Measurements from ENCODE around the gene DSN1.
A peak's percentile ranks its signal among the peaks of the same experiment; 100 is the strongest.

DSN1 gene

GRCh38 chr20:36784116-36784515 is 10.6 kb upstream of the DSN1 start:
- H3K9ac ChIP-seq (ENCODE audit: low read length in 5 of 5) = no peak overlapping the region
- no peaks in the 10 kb centered on the region for H3K27me3 ChIP-seq (ENCODE audit: control insufficient read depth in 5 of 5, insufficient read depth in 4 of 5, low read length in 5 of 5)
- no peak overlapping the region for H3K27ac ChIP-seq (ENCODE audit: low read depth, low read length)
- peaks cover 0 to 46% (median 43%) of the 10 kb centered on the region in 5 donors for H3K36me3 ChIP-seq (ENCODE audit: control insufficient read depth in 5 of 5, insufficient read depth in 5 of 5, low read length in 5 of 5)
- no peak overlapping the region for H3K4me3 ChIP-seq (ENCODE audit: low read depth in 1 of 5, low read length in 5 of 5)
- H3K4me1 ChIP-seq (ENCODE audit: control insufficient read depth in 5 of 5, insufficient read depth in 5 of 5, low read length in 5 of 5) = peaks cover 0 to 5% (median 0%) of the 10 kb centered on the region in 5 donors
- no peaks in the 10 kb centered on the region for H3K9me3 ChIP-seq (ENCODE audit: control insufficient read depth in 5 of 5, low read length in 5 of 5)

DNA sequence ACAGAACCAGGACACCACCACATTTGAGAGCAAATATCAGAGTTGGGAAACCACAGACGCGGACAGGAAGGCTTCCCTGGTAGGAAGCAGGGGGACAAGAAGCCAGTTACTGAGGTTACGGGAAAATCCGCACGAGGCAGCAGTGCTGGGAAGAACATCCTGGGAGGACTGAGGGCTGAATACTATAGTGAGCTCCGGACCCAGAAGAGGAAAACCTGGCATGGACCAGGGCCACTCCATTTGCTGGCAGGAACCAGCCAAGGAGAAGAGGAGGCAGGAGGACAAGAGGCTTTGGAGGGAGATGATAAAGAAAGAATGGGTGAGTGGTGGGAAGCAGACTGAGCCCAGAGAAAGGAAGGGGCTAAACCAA is 6.1 kb upstream of the DSN1 start:
- H3K4me3 ChIP-seq (ENCODE audit: low read depth in 1 of 5, low read length in 5 of 5) = no peak overlapping the region
- H3K4me1 ChIP-seq (ENCODE audit: control insufficient read depth in 5 of 5, insufficient read depth in 5 of 5, low read length in 5 of 5) = peaks cover 0 to 7% (median 5%) of the 10 kb centered on the region in 5 donors
- peaks cover 0 to 28% (median 18%) of the 10 kb centered on the region in 5 donors for H3K36me3 ChIP-seq (ENCODE audit: control insufficient read depth in 5 of 5, insufficient read depth in 5 of 5, low read length in 5 of 5)
- H3K9me3 ChIP-seq (ENCODE audit: control insufficient read depth in 5 of 5, low read length in 5 of 5) = no peaks in the 10 kb centered on the region
- H3K27ac ChIP-seq (ENCODE audit: low read depth, low read length) = no peak overlapping the region
- no peaks in the 10 kb centered on the region for H3K27me3 ChIP-seq (ENCODE audit: control insufficient read depth in 5 of 5, insufficient read depth in 4 of 5, low read length in 5 of 5)
- no peak overlapping the region for H3K9ac ChIP-seq (ENCODE audit: low read length in 5 of 5)

DNA sequence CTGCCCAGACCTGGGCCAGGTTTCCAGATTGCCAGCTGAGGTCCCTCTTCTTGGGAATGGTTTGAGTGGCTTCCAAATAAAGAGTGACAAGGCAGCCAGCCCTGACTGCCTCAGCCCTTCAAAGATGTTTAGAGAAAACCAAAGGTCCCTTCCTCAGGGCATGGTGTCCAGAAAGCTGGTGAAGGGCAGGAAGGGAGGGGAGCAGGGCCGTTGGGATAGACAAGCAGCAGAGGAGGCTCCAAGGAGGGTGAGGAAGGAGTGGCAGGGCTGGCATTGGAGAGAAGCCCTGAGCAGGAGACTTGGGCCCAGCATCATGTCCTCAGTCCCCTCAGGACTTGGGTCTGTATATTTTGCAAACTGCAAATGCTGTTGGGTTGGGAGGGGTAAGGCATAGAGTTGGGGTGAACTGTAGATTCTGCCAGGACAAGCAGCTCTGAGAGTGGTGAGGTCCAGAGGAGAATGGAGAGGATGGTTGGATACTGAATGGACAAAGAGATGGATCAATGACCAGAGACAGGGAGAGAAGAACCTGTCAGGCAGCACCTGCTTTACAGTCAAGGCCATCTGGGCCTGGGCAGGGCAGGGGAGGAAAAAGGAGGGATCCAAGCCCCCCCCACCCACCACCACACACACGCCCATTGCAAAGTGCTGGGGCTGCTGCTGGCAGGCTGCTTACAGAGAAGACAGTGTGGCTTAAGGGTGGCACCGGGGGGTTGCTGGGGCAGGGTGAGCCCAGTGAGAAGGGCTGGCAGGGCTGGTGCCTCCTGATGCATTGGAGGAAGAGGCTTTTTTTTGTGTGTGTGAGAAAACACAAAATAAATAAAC is 5.5 kb upstream of the DSN1 start:
- Histone ChIP-seq H3K36me3 (ENCODE audit: control insufficient read depth in 5 of 5, insufficient read depth in 5 of 5, low read length in 5 of 5) (peaks cover 0 to 22% (median 12%) of the 10 kb centered on the region in 5 donors), H3K9me3 (ENCODE audit: control insufficient read depth in 5 of 5, low read length in 5 of 5) (no peaks in the 10 kb centered on the region), H3K4me1 (ENCODE audit: control insufficient read depth in 5 of 5, insufficient read depth in 5 of 5, low read length in 5 of 5) (peaks cover 0 to 13% (median 10%) of the 10 kb centered on the region in 5 donors), H3K27ac (ENCODE audit: low read depth, low read length) (no peak overlapping the region), H3K9ac (ENCODE audit: low read length in 5 of 5) (no peak overlapping the region), H3K27me3 (ENCODE audit: control insufficient read depth in 5 of 5, insufficient read depth in 4 of 5, low read length in 5 of 5) (no peaks in the 10 kb centered on the region), H3K4me3 (ENCODE audit: low read depth in 1 of 5, low read length in 5 of 5) (no peak overlapping the region)

DNA sequence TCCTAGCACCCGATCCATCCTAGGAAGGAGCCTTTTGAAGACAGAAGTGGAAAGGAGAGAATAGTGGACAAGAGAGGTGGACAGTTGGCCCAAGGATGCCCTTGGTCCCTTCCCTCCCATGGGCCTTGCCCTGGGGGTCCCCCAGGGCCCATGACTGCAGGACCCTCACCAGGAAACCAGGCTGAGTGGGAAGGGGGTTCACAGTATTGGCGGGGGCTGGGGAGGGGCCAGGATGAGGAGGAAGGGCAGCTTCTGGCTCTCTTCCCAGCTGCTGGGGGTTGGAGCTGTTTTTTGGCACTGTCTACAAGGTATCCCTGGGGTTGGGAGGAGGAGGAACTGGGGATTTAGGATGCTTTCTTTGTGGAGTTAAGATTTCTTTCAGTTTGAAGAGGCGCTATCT is 4.0 kb upstream of the DSN1 start:
- peaks cover 0 to 9% (median 0%) of the 10 kb centered on the region in 5 donors for H3K36me3 ChIP-seq (ENCODE audit: control insufficient read depth in 5 of 5, insufficient read depth in 5 of 5, low read length in 5 of 5)
- H3K9me3 ChIP-seq (ENCODE audit: control insufficient read depth in 5 of 5, low read length in 5 of 5) = no peaks in the 10 kb centered on the region
- H3K4me3 ChIP-seq (ENCODE audit: low read depth in 1 of 5, low read length in 5 of 5) = no peak overlapping the region
- no peak overlapping the region for H3K27ac ChIP-seq (ENCODE audit: low read depth, low read length)
- H3K27me3 ChIP-seq (ENCODE audit: control insufficient read depth in 5 of 5, insufficient read depth in 4 of 5, low read length in 5 of 5) = no peaks in the 10 kb centered on the region
- peaks cover 2 to 23% (median 20%) of the 10 kb centered on the region in 5 donors for H3K4me1 ChIP-seq (ENCODE audit: control insufficient read depth in 5 of 5, insufficient read depth in 5 of 5, low read length in 5 of 5)
- no peak overlapping the region for H3K9ac ChIP-seq (ENCODE audit: low read length in 5 of 5)

- H3K27me3 ChIP-seq (ENCODE audit: control insufficient read depth in 5 of 5, insufficient read depth in 4 of 5, low read length in 5 of 5) = no peaks in the 10 kb centered on the region
- peaks cover 0 to 5% (median 0%) of the 10 kb centered on the region in 5 donors for H3K36me3 ChIP-seq (ENCODE audit: control insufficient read depth in 5 of 5, insufficient read depth in 5 of 5, low read length in 5 of 5)
- H3K9me3 ChIP-seq (ENCODE audit: control insufficient read depth in 5 of 5, low read length in 5 of 5) = no peaks in the 10 kb centered on the region
- H3K27ac ChIP-seq (ENCODE audit: low read depth, low read length) = no peak overlapping the region
- peaks cover 2 to 25% (median 21%) of the 10 kb centered on the region in 5 donors for H3K4me1 ChIP-seq (ENCODE audit: control insufficient read depth in 5 of 5, insufficient read depth in 5 of 5, low read length in 5 of 5)
- no peak overlapping the region for H3K9ac ChIP-seq (ENCODE audit: low read length in 5 of 5)
- H3K4me3 ChIP-seq (ENCODE audit: low read depth in 1 of 5, low read length in 5 of 5) = no peak overlapping the region
Observed at GRCh38 chr20:36777167-36777566, 3.6 kb upstream of the DSN1 start.

DNA sequence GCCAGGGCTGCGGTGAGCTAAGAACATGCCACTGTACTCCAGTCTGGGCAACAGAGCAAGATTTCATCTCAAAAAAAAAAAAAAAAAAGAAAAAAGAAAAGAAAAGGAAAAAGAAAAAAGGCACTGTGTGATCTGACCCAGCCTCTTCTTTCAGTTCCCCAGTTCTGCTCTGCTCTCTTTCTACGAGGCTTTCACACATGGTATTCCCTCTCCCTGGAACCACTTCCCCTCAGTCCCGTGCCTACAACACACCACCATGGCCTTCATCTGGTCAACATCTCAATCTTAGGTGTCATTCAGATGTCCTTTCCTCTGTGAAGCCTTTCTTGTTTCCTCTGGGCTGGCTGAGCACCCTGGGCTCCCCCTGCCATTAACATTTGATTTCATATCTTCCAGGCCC is 2.3 kb upstream of the DSN1 start:
- Histone ChIP-seq H3K27me3 (ENCODE audit: control insufficient read depth in 5 of 5, insufficient read depth in 4 of 5, low read length in 5 of 5) (no peaks in the 10 kb centered on the region), H3K27ac (ENCODE audit: low read depth, low read length) (no peak overlapping the region), H3K36me3 (ENCODE audit: control insufficient read depth in 5 of 5, insufficient read depth in 5 of 5, low read length in 5 of 5) (peaks cover 0 to 7% (median 0%) of the 10 kb centered on the region in 5 donors), H3K4me1 (ENCODE audit: control insufficient read depth in 5 of 5, insufficient read depth in 5 of 5, low read length in 5 of 5) (peaks cover 2 to 25% (median 21%) of the 10 kb centered on the region in 5 donors), H3K9me3 (ENCODE audit: control insufficient read depth in 5 of 5, low read length in 5 of 5) (no peaks in the 10 kb centered on the region), H3K9ac (ENCODE audit: low read length in 5 of 5) (no peak overlapping the region), H3K4me3 (ENCODE audit: low read depth in 1 of 5, low read length in 5 of 5) (no peak overlapping the region)

DNA sequence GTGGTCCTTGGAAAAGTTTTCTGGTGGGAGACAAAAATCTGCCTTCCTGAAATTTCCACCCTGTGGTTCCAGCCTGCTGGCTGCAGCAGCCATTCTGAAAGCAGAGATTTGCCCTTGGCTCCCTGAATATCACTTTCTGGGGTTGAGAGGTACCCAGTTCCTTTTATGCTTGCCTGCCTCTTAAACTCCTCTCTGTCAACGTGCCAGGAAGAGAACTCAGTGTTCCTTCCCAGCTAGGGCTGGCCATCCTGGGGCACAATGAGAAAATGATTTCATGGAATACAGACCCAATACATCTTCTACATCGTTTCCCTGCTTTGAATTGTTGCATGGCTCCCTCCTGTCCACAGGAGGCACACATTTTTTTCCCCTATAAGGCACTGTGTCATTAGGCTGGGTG is 1.6 kb upstream of the DSN1 start:
- Histone ChIP-seq H3K9me3 (ENCODE audit: control insufficient read depth in 5 of 5, low read length in 5 of 5) (no peaks in the 10 kb centered on the region), H3K36me3 (ENCODE audit: control insufficient read depth in 5 of 5, insufficient read depth in 5 of 5, low read length in 5 of 5) (peaks cover 0 to 10% (median 0%) of the 10 kb centered on the region in 5 donors), H3K27ac (ENCODE audit: low read depth, low read length) (no peak overlapping the region), H3K4me1 (ENCODE audit: control insufficient read depth in 5 of 5, insufficient read depth in 5 of 5, low read length in 5 of 5) (peaks cover 2 to 25% (median 21%) of the 10 kb centered on the region in 5 donors), H3K27me3 (ENCODE audit: control insufficient read depth in 5 of 5, insufficient read depth in 4 of 5, low read length in 5 of 5) (no peaks in the 10 kb centered on the region), H3K9ac (ENCODE audit: low read length in 5 of 5) (no peak overlapping the region), H3K4me3 (ENCODE audit: low read depth in 1 of 5, low read length in 5 of 5) (no peak overlapping the region)

- no peaks in the 10 kb centered on the region for H3K9me3 ChIP-seq (ENCODE audit: control insufficient read depth in 5 of 5, low read length in 5 of 5)
- peak overlapping the region; percentile 69 to 97 (median 93) for H3K9ac ChIP-seq (ENCODE audit: low read length in 5 of 5)
- H3K27ac ChIP-seq (ENCODE audit: low read depth, low read length) = no peak overlapping the region
- H3K4me3 ChIP-seq (ENCODE audit: low read depth in 1 of 5, low read length in 5 of 5) = peak overlapping the region; percentile 88 to 92 (median 90)
- H3K27me3 ChIP-seq (ENCODE audit: control insufficient read depth in 5 of 5, insufficient read depth in 4 of 5, low read length in 5 of 5) = no peaks in the 10 kb centered on the region
- H3K4me1 ChIP-seq (ENCODE audit: control insufficient read depth in 5 of 5, insufficient read depth in 5 of 5, low read length in 5 of 5) = peaks cover 2 to 30% (median 25%) of the 10 kb centered on the region in 5 donors
- H3K36me3 ChIP-seq (ENCODE audit: control insufficient read depth in 5 of 5, insufficient read depth in 5 of 5, low read length in 5 of 5) = peaks cover 0 to 6% (median 0%) of the 10 kb centered on the region in 5 donors
Observed at GRCh38 chr20:36773107-36773596, 411 bp downstream of the DSN1 start.

- no peak overlapping the region for H3K4me3 ChIP-seq (ENCODE audit: low read depth in 1 of 5, low read length in 5 of 5)
- no peak overlapping the region for H3K27ac ChIP-seq (ENCODE audit: low read depth, low read length)
- no peaks in the 10 kb centered on the region for H3K9me3 ChIP-seq (ENCODE audit: control insufficient read depth in 5 of 5, low read length in 5 of 5)
- H3K9ac ChIP-seq (ENCODE audit: low read length in 5 of 5) = peak overlapping the region in 1 of 5 donors; percentile 13
- no peaks in the 10 kb centered on the region for H3K27me3 ChIP-seq (ENCODE audit: control insufficient read depth in 5 of 5, insufficient read depth in 4 of 5, low read length in 5 of 5)
- H3K4me1 ChIP-seq (ENCODE audit: control insufficient read depth in 5 of 5, insufficient read depth in 5 of 5, low read length in 5 of 5) = peaks cover 2 to 30% (median 25%) of the 10 kb centered on the region in 5 donors
- H3K36me3 ChIP-seq (ENCODE audit: control insufficient read depth in 5 of 5, insufficient read depth in 5 of 5, low read length in 5 of 5) = peaks cover 0 to 6% (median 2%) of the 10 kb centered on the region in 5 donors
Observed at GRCh38 chr20:36770680-36771079, 2.9 kb downstream of the DSN1 start.

DNA sequence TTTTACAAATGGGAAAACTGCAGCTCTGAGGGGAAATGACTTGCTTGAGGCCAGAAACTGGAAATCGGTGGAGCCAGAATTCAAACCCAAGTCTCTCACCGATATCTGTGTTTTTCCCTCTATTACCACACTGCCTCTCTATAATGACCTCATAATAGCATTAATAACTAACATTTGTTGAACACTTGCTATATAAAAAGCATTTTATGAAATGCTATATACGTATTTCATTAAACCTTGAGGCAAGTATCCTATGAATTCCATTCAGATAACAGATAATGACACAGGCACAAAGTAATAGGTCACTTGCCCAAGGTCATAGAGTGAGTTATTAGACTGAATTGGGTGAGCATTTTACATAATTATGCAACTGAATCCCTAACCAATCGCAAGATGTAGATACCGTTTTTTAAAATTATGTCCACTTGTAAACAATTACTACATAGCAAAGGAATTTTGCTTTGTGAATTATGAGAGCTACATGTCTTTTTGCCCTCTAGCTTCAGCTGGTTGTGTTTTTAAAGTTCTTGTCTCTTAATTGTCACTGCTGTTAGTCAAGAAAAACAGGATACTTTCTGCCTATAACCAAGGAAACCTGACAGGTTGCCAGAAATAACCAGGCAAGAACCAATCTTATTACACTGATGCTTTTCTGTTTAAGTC is 4.7 kb downstream of the DSN1 start:
- Histone ChIP-seq H3K27me3 (ENCODE audit: control insufficient read depth in 5 of 5, insufficient read depth in 4 of 5, low read length in 5 of 5) (no peaks in the 10 kb centered on the region), H3K4me3 (ENCODE audit: low read depth in 1 of 5, low read length in 5 of 5) (no peak overlapping the region), H3K27ac (ENCODE audit: low read depth, low read length) (no peak overlapping the region), H3K36me3 (ENCODE audit: control insufficient read depth in 5 of 5, insufficient read depth in 5 of 5, low read length in 5 of 5) (peaks cover 0 to 6% (median 2%) of the 10 kb centered on the region in 5 donors), H3K9me3 (ENCODE audit: control insufficient read depth in 5 of 5, low read length in 5 of 5) (no peaks in the 10 kb centered on the region), H3K4me1 (ENCODE audit: control insufficient read depth in 5 of 5, insufficient read depth in 5 of 5, low read length in 5 of 5) (peaks cover 2 to 17% (median 10%) of the 10 kb centered on the region in 5 donors), H3K9ac (ENCODE audit: low read length in 5 of 5) (peak overlapping the region in 2 of 5 donors; percentile 2 to 42)

All from subcutaneous abdominal adipose tissue (tissue), 5 donors.